Stimulated activated CD8-positive, alpha-beta memory T cell treated with anti-CD3 and anti-CD28 coated beads, Interleukin-12 subunit alpha, Interleukin-12 subunit beta, amount 100 ng/mL, for 24 hours (primary cell): ENCODE results near the gene SEC61A1.

Source experiments
- DNase-seq: peaks from one replicate; pipeline ENCODE4 v3.0.0-alpha.2; 2020; ENCODE audit errors: extremely low read depth

The SEC61A1 gene

DNA sequence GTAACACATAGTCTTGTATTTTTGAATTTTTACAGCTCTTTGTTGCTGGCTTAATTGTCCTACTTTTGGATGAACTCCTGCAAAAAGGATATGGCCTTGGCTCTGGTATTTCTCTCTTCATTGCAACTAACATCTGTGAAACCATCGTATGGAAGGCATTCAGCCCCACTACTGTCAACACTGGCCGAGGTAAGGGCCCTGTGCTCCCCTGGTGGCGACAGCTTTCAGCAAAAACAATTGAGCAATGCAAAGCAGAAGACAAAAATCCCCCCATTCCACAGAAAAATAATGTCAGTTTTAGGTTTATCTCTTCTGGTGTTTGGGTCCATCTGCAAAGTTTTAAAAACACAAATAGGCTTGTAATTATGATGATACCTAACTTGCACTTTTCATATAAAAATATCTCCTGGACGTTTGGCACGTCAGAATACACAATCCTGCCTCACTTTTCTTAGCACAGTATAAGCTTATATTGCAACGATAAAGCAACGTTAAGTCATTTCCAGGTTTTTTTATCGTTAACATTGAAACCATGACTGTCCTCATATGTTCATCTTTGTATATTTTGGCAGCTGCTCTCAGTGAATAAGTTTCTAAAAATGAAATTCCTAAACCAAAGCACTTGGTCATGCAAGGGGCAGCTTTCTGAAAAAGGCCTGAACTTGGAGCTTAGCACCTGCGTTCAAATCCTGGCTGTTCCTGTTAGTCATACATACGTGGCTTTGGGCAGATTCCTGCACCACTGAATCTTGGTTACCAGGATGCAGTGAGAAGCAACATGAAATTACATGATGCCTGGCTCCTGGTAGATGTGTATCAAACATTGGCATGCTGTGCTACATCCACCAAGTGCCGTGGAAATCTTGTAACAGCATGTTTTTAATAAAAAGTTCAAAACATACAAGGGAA is 8.5 kb downstream of the SEC61A1 start:
- DNase-seq: no peak

DNA sequence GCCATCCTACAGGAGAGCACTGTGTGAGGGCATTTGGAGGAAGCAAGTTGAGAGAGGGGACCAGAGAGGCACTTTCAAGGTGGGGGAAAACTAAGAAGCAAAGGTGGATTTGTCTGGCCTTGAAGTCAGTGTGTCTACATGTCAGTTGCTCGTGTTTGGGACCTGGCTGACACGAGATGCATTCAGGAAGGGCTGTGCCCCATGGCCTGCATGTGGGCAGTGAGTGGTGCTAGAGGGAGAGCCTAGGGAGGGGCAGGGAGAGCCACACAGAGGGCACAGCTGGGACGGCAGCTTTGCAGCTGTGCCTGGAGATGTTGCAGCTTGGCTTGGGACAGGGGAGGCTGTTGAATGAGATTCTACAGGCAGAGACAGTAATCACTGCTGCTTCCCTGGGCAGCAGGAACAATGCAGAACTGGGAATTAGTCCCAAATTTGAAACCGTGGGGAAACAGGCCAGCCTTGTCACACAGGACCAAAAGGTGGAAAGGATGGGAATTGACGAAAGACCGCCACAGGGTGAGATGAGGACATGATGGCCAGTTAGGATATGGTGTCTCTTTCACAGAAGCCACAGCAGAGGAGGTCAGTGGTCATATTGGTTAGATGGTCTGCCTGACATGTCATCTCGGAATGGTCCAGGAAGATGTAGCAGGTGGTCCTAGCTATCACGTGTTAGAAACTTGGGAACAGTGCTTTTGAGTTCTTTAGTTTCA is 10.0 kb downstream of the SEC61A1 start:
- no peak for DNase-seq

DNA sequence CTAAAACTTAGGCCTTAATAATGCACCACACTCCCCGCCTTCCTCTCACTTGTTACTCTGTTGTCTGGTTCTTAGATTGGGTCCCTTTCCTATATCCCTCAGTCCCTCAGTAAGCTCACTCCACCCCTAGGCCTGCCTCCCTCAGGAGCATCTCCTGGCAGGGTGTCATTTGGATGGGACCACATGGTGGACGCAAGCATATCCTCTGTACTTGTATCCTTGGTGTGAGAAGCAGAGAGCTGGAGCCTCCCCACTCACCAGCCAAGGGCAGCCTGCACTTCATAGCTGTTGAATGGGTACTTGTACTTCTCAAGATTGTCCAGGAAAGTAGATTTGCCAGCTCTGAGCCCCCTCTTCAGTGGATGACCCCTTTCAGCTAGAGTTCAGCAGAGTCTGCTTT is 11.6 kb downstream of the SEC61A1 start:
- DNase-seq: no peak

DNA sequence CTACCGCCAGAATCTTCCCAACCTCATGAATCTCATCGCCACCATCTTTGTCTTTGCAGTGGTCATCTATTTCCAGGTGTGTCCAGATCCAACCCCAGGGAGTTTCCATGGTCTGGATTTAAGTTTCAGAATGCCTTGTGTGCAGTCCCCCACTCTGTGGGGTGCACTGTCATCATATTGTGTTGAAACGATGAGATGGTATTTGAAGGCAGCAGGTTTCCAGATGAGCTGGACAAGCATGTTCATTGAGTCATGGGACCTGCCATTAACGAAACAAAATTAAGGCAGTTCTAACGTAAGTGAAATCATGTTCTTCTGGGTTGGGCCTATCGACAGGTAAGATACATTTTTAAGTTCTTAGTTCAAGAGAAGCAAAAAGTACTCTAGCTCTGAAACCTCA is 12.7 kb downstream of the SEC61A1 start:
- DNase-seq: no peak

DNA sequence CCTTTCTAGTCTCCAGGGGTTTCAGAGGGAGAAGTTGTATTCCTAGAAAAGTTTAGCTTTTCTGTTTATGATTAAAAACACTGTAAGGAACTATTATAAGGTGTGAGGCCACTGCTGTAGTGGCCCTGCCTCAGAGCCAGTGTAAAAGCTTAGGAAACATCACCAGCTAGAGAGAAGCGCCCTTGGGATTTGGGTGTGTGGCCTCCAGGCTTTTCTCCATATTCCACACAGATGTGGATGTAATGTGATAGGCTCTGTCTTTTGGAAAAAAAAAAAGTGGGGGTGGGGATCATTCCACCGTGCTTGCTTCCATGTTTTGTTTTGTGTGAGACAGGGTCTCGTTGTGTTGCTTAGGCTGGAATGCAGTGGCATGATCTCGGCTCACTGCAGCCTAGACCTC is 13.9 kb downstream of the SEC61A1 start:
- no peak for DNase-seq

DNA sequence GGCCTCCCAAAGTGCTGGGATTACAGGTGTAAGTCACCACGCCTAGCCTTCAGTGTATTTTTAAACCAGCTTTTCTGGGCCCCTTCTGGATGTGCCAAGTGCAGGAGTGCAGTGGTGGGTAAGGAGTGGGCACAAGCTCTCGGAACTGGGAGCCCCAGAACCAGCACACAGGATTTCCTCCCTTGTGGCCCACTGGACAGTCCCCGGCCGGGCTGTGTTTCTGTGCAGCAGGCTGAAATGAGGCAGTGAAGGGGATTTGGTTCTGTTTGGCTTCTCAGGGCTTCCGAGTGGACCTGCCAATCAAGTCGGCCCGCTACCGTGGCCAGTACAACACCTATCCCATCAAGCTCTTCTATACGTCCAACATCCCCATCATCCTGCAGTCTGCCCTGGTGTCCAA is 14.4 kb downstream of the SEC61A1 start:
- DNase-seq: no peak

DNA sequence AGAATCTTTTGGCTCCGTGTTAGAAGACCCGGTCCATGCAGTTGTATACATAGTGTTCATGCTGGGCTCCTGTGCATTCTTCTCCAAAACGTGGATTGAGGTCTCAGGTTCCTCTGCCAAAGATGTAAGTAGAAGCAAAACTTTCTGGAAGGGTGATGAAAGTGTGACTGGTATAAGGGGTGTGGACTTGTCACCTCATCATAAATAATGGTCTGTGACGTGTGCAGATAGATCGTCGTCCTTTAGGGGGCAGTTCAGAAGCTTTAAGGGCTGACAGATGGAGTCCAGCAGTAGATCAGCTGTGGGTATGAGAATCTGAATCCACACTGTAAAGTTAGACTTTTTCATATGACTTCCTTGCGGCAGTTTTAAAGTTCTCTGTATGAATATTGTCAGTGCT is 15.3 kb downstream of the SEC61A1 start:
- no peak for DNase-seq

DNA sequence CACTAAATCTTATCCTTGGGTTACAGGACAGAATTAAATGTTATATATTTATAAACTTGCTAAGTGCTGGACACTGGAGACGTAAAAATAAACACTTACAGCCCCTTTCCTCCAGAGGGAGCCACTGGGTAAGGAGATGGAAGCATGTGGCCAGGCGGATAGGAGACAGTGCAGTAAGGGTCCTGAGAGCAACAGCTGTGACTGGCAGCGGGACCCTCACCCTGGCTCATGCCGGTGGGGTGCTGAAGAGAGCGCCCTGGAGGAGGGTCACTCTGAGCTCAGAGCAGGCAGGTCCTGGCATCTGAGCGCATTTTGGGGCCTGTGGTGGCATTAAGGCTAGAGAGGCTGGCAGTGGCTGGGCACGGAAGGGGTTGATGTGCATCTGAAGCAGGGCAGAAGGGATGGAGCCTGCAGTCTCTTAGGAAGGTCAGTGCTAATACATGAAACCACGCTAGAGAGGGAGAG is 16.0 kb downstream of the SEC61A1 start:
- DNase-seq: no peak

DNA sequence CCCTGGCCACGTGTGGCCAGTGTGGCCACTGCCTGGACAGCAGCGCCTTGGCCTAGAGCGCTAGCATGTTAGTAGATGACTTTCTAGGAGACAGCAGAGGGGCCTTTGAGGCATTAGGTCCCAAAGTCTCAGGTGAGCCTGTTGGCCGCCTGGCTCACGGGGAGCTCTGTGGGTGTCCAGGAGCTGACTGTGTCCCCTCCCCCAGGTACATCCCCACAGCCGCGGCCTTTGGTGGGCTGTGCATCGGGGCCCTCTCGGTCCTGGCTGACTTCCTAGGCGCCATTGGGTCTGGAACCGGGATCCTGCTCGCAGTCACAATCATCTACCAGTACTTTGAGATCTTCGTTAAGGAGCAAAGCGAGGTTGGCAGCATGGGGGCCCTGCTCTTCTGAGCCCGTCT is 17.0 kb downstream of the SEC61A1 start:
- DNase-seq: no peak

DNA sequence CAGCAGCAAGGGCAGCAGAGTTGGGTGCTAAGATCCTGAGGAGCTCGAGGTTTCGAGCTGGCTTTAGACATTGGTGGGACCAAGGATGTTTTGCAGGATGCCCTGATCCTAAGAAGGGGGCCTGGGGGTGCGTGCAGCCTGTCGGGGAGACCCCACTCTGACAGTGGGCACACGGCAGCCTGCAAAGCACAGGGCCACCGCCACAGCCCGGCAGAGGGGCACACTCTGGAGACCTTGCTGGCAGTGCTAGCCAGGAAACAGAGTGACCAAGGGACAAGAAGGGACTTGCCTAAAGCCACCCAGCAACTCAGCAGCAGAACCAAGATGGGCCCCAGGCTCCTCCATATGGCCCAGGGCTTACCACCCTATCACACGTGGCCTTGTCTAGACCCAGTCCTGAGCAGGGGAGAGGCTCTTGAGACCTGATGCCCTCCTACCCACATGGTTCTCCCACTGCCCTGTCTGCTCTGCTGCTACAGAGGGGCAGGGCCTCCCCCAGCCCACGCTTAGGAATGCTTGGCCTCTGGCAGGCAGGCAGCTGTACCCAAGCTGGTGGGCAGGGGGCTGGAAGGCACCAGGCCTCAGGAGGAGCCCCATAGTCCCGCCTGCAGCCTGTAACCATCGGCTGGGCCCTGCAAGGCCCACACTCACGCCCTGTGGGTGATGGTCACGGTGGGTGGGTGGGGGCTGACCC is 18.8 kb downstream of the SEC61A1 start:
- DNase-seq: no peak

DNA sequence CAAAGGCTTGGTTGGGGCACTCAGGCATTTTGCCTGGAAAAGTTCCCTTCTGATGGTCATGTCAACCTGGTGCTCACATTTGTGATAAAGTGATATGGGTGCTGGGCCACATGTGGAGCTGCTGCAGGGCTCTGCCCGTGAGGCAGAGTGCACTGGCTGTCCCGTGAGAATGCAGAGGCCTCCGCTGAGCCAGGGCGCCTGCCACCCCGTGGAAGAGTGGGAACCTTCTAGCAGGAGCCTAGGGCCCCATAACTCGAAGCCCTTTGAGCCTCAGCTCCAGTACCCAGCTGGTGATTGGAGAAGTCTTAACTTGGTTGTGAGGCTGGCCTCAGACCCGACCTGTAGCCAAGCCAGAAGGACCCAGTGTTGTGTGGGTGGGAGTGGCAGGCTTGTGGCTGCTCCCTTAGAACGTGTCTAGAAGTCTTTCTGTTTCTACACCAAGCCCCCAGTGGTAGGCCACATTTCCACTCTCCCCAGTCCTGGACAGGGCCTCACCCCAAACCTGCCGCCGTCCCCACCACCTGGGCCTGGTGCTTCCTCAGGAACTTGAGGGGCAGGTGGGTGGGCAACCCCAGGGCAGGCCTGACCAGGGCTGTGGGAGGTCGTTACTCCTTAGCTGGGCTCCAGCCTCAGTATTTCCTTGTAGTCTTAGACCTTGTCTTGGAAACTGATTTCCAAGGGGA is 19.7 kb downstream of the SEC61A1 start:
- no peak for DNase-seq

DNA sequence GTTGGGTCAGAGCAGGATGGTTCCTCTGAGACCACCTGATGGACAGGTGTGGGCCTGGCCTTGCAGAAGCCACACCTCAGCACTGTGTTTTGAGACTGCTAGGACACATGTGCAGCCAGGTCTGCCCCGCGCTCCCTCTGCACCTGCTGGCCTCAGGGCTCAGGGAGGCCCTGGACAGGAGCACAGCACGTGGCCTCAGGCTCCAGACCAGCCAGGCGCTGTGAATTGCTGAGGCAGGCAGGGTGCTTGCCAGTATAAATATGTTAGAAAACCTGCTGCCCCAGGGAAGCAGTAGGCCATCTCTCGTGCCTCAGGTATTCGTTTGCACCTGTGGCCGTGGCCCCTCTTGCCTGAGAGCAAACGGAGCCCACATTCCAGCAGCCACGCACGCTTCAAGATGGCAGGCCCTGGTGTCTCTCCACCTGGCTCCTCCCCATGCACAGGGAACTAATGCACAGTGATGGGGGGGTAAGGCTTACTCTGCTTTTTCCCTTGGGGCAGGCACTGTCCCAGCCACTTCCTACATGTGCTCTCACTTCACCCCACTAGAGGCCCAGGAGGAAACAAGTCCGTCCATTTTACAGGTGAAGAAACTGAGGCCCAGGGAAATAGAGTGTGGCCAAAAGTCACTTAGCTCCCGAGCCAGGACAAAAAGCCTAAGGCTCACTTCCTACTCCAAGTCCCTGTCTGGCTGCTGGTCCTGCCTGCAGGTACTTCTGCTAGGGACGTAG is 20.4 kb downstream of the SEC61A1 start:
- no peak for DNase-seq

DNA sequence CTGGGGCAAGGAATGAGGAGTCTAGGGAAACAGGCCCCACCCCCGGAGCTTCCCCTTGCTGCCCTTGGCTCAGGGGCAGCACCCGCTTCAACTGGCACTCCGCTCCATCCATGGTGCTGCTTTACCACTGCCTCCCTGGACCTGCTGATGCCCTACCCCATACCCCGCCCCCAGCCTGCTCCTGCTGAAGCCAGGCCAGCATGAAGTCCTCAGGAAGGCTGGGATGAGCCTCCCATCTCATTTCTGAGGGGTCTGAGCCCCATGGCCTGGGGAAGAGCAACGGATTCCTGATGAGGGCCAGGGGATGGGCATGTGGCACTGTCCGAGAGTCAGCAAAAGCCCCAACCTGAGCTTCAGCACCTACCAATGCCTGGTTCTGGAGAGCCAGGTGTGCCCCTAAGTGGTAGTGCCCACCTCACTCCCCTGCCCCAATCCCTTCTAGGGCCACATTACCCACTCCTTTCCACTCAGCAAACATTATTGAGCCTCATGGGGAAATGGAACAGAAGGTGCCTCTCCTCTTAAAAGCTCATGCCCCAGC is 21.0 kb downstream of the SEC61A1 start:
- DNase-seq: no peak

DNA sequence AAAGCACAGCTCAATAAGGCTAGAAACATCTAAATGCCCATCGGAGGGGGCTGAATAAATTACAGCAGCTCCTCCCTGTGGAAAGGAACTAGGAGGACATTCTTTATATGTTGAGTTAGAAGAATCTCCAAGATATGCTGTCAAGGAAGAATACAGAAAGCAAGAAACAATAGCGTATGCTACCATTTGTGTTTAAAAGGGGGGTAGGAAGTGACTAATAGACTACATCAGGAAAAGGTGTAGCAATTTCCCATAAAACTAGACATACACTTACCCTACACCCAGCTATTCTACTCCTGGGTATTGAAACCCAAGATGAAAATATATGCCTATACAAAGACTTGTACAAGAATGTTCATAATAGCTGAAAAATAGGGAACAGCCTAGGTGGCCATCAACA is 21.6 kb downstream of the SEC61A1 start:
- no peak for DNase-seq

DNA sequence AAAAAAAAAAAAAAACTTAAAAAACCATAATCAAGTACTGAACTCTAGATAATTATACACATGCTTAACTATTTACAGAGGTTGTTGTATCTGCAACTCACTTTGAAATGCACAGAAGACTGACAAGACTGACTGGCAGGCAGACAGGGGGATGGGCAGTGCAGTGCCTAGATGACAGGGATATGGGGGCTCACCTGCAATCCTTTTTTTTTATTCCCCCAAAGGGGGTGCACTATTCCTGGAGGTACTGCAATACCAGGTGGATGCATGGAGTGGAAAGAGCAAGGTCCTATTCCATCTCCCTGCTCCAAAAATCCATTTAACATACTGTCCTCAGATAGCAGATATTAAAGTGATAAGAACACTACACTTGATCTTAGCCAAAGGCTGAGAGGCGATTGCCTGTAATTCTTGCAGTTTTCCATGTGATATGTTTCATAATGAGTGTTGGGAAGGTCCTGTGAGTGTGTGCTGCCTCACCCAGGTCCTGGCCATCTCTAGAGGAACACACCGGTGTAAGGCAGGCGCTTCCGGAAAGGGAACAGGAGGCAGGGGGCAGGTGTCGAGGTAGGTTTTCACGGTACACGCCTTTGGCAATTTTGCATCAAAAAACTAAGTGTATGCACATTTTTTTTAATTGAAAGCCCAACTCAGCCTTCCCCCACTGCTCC is 22.7 kb downstream of the SEC61A1 start:
- no peak for DNase-seq

DNA sequence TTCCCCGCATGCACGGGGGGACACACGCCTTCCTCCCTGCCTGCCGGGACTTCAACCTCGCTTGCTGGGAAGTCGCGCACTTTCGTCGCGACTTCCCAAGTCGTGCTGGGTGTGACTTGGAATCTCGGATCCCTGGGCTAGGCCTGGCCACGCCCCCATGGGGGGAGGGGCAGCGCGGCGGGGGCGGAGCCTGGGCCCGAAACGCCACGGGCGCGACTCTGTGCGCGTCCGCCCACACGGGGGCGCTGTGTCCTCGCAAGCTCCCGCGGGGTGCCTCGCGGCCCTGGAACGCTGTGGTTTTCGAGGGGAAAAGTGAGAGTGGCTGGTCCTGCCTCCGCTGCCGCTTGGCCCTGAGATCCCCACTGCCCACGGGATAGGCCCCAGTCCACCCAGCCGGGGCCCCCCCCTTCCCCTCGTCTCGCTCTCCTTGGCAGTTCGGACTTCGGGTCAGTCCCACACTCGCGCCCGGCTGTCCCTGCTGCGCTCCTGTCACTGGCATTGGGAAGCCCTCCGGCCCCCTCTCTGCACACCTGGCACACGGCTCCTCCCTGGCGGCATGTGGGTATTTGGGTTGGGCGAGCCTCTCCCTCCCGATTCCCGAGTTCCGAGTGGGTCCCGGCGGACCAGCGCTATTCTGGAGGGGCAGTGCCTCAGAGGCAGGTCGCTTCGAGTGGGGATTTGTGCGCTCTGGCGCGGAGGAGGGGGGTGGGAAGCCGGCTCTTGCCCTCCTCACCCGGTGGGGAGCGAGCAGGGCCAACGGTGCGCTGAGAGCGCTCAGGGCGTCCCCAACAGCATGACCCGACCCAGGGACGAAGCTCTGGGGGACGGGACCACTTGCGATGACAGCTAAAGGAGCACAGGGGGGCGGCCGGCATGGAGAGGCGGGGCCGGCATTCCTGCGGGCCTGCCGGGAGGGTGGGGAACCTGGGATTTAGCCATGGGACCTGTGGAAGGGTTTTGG is 23.6 kb downstream of the SEC61A1 start:
- DNase-seq: peak; percentile 64

DNA sequence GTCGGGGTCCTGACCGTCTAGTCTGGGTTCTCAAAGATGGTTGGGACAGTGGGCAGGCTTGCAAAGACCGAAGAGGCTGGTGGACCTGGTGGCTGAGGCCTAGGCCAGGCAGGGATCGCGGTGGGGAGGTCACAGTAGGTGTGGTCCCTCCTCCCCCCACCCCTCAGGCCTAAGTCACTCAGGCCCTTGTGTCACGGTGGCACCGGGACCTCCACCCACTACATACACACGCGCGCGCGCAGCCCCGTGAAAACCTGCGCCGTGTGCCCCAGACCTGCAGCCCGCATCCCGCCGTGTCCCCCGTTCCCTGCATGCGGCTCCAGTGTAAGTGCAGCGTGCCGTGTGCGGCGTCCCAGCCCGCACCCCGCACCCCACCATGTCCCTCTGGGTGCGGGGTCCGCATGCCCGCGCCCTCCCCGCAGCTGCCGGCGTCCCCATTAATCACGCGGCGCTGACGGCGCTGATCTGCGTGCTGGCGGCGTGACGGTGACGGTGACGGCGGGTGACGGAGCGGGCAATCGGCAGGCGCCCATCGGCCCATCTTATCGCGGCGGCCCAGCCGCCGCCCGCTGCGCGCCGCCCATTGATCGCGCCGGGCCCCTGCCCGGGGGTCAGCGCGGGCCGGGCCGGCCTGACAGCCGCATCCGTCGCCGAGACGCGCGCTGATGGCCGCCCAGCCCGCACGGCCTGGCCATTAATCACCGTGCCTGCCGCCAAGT is 24.4 kb downstream of the SEC61A1 start:
- no peak for DNase-seq

DNA sequence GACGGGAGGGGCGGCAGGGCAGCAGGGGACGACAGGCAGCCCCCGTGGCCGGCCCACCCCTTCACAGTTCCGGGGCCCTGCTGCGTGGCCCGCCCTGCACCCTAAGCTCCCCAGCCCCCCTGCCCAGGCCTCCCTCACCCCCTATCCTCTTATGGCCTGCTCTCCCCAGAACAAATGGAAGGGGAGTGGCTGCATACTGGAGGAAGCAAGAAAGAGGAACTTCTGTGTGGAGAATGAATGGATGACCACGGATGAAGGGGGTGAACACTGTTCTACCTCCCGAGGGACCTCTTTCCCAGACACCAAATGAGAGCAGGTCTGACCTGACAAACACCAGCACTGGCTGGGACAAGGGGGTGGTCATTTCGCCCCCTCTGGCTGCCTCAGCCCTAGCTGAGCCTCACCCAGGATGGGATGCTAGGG is 25.0 kb downstream of the SEC61A1 start:
- no peak for DNase-seq

DNA sequence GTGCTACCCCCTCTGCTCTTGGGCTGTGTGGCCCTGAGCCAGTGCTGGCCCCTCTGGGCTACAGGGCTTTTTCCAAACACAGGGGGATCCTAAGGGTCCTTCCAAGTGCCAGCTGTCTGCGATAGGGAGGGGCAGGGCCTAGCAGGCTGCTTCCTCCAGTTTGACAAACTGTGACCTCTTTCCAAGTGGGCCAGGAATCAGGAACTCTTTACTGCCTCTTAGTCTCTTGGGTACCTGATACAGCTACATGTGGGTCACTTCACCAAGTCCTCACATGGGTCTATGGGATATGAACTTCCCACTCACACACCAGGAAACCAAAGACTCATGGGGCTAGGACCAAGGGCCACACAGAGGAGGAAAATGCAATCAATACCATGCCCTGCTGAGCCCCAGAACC is 25.4 kb downstream of the SEC61A1 start:
- DNase-seq: no peak
